Spleen (tissue), 7 donors: Measurements from ENCODE around the gene ATL1.

Experiments used
- POLR2A ChIP-seq, 3 donors: fragments of 450-650 bp; IDR thresholded peaks; one replicate each; pipeline ENCODE4 v1.5.1; 2017; ENCODE audit warnings: antibody characterized with exemption in 3 of 3, mild to moderate bottlenecking in 1 of 3
- POLR2AphosphoS5 ChIP-seq, 3 donors: sonication (generic); formaldehyde crosslinking; IDR thresholded peaks; one replicate each; pipeline ENCODE4 v1.5.1; 2017; ENCODE audit warnings: antibody characterized with exemption in 3 of 3
- TF ChIP-seq, protein P1 (sequence below), 11 experiments: fragments of 200-600 bp in 7 of 11; fragments of 450-650 bp in 4 of 11; sonication (generic) in 4 of 11; IDR thresholded peaks in 8 of 11; conservative IDR thresholded peaks in 3 of 11; 1 replicate in 7 of 11; 2 replicates in 4 of 11; pipeline versions ENCODE4 v1.4.0 to v1.8.0; 2016 to 2021; ENCODE audit warnings: antibody characterized with exemption in 11 of 11, inconsistent platforms in 4 of 11, mild to moderate bottlenecking in 1 of 11
- donor health status: DM: no; HTN: no; CAD: no; lungs with moderate emphysema.
- donor health status: DM: no; HTN: no; CAD: no.
- donor health status: DM: no; HTN: no; CAD: no.

DNA sequence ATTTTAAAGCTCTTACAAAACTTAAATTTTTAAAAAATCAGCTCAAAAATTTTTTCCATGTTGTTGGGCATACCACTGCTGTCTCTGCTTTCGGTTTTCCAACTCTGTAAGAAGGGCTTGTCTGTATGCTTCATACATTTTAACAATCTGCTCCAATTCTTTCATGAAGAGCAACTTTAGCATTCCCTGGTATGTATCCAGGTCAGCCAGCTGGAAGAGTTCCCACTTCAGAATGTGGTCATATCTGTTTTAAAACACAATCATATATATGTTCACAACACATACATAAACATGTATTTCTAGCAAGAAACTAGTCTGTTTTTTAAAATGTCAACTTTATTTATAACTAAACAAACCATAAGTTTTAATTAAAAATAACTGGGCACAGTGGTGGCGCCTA, 75.2 kb downstream of the ATL1 start:
- TF ChIP-seq, protein P1, sequence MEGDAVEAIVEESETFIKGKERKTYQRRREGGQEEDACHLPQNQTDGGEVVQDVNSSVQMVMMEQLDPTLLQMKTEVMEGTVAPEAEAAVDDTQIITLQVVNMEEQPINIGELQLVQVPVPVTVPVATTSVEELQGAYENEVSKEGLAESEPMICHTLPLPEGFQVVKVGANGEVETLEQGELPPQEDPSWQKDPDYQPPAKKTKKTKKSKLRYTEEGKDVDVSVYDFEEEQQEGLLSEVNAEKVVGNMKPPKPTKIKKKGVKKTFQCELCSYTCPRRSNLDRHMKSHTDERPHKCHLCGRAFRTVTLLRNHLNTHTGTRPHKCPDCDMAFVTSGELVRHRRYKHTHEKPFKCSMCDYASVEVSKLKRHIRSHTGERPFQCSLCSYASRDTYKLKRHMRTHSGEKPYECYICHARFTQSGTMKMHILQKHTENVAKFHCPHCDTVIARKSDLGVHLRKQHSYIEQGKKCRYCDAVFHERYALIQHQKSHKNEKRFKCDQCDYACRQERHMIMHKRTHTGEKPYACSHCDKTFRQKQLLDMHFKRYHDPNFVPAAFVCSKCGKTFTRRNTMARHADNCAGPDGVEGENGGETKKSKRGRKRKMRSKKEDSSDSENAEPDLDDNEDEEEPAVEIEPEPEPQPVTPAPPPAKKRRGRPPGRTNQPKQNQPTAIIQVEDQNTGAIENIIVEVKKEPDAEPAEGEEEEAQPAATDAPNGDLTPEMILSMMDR (IDR thresholded peaks at IDR 0.05 in 8 of 11, conservative IDR thresholded peaks at IDR 0.05 in 3 of 11), result no peak
- no peak for TF ChIP-seq POLR2AphosphoS5 (IDR thresholded peaks at IDR 0.05)
- TF ChIP-seq POLR2A (IDR thresholded peaks at IDR 0.05), result no peak
